Neural progenitor cell (in vitro differentiated cells): ENCODE results near the gene CHST13. TPM values are rescaled to one million over a fixed set of nuclear protein-coding genes. Genes with fewer than 3 reads are reported as not detected.

Source experiments
- DNase-seq: peaks from one replicate; pipeline ENCODE4 v3.0.0-alpha.2; 2016; ENCODE audit warnings: low spot score
- H2AFZ ChIP-seq: fragments of 200-600 bp; sonication (generic); replicated peaks from 2 replicates; pipeline ENCODE4 v1.6.1; 2016; ENCODE audit warnings: antibody characterized with exemption
- H3F3A ChIP-seq: fragments of 200-600 bp; sonication (generic); 2 replicates; pipeline ENCODE4 v1.6.1; 2016; ENCODE audit warnings: antibody characterized with exemption, low read depth
- H3K27ac ChIP-seq: fragments of 200-600 bp; sonication (generic); 2 replicates; pipeline ENCODE4 v1.5.1; 2016; ENCODE audit warnings: mild to moderate bottlenecking
- H3K27me3 ChIP-seq: fragments of 200-600 bp; sonication (generic); 2 replicates; pipeline ENCODE4 v1.6.1; 2016; ENCODE audit warnings: mild to moderate bottlenecking, moderate library complexity
- H3K36me3 ChIP-seq: fragments of 200-600 bp; sonication (generic); 2 replicates; pipeline ENCODE4 v1.5.1; 2016
- H3K4me1 ChIP-seq: fragments of 200-600 bp; sonication (generic); 2 replicates; pipeline ENCODE4 v1.6.1; 2016; ENCODE audit warnings: mixed run types
- H3K4me2 ChIP-seq: fragments of 200-600 bp; sonication (generic); 2 replicates; pipeline ENCODE4 v1.6.1; 2016
- H3K4me3 ChIP-seq: fragments of 200-600 bp; sonication (generic); 2 replicates; pipeline ENCODE4 v1.5.1; 2016
- H3K79me2 ChIP-seq: fragments of 200-600 bp; sonication (generic); 2 replicates; pipeline ENCODE4 v1.6.1; 2016; ENCODE audit warnings: low read depth
- H3K9ac ChIP-seq: fragments of 200-600 bp; sonication (generic); 2 replicates; pipeline ENCODE4 v1.6.1; 2016
- H3K9me3 ChIP-seq: fragments of 200-600 bp; sonication (generic); 2 replicates; pipeline ENCODE4 v1.5.1; 2016; ENCODE audit warnings: low read depth
- H4K20me1 ChIP-seq: fragments of 200-600 bp; sonication (generic); 2 replicates; pipeline ENCODE4 v1.6.1; 2016; ENCODE audit warnings: low read depth
- H3K27ac Mint-ChIP-seq: 3 replicates; pipeline ENCODE4 v1.8.0; 2021; ENCODE audit warnings: mixed read lengths
- H3K27me3 Mint-ChIP-seq: 2 replicates; pipeline ENCODE4 v1.8.0; 2022; ENCODE audit warnings: low read depth, mild to moderate bottlenecking, inconsistent platforms, moderate library complexity, mixed read lengths; ENCODE audit not compliant: insufficient read depth
- H3K36me3 Mint-ChIP-seq: 3 replicates; pipeline ENCODE4 v1.8.0; 2021; ENCODE audit warnings: mixed read lengths
- H3K4me1 Mint-ChIP-seq: 3 replicates; pipeline ENCODE4 v1.8.0; 2021; ENCODE audit warnings: mixed read lengths
- H3K4me3 Mint-ChIP-seq: 3 replicates; pipeline ENCODE4 v1.8.0; 2021; ENCODE audit warnings: mild to moderate bottlenecking, moderate library complexity, mixed read lengths
- H3K9me3 Mint-ChIP-seq: 3 replicates; pipeline ENCODE4 v1.8.0; 2020; ENCODE audit warnings: mixed read lengths
- EZH2 ChIP-seq: fragments of 200-600 bp; sonication (generic); IDR thresholded peaks from 2 replicates; pipeline ENCODE4 v1.6.1; 2017; ENCODE audit warnings: antibody characterized with exemption, mild to moderate bottlenecking, moderate library complexity
- EZH2phosphoT487 ChIP-seq: fragments of 200-600 bp; sonication (generic); IDR thresholded peaks from 2 replicates; pipeline ENCODE4 v1.6.1; 2017; ENCODE audit warnings: antibody characterized with exemption
- total RNA-seq: library from RNA; depleted of rRNA; stranded (reverse); fragments of >200 nt; gene quantifications from 2 replicates; pipeline ENCODE4 v1.2.3, GENCODE V29; 2015; ENCODE audit warnings: low replicate concordance
- TF ChIP-seq, protein P1 (sequence below): fragments of 200-600 bp; sonication (generic); IDR thresholded peaks from 2 replicates; pipeline ENCODE4 v1.5.1; 2017; ENCODE audit warnings: antibody characterized with exemption, mild to moderate bottlenecking

The CHST13 gene
- total RNA-seq, 1 donor from 2014 or later = 0.09 TPM

DNA sequence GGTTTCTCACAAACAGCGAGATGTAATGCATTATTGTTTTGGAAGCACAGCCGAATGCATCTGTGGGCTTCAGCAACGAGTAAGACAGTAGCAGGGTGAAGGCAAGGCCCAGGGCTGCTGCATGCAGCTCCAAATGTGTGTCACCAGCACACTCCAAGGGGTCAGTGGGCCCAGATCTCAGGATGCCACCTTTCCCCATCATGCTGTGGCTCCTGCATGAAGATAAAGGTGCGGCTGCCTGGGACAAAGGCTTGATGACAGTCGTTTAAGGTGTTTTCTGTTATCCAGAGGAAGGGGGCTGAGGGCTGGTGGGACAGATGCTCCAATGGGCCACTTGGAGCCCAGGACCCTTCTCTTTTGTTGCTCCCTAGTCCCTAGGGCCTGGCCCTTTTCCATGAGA lies 21.6 kb downstream of the CHST13 start:
- Mint-ChIP-seq H3K27ac (peak overlapping the region; percentile 43), H3K36me3 (no peaks in the 10 kb centered on the region), H3K9me3 (peaks cover 2% of the 10 kb centered on the region), H3K4me3 (no peak overlapping the region), H3K4me1 (peaks cover 21% of the 10 kb centered on the region), H3K27me3 (no peaks in the 10 kb centered on the region)
- Histone ChIP-seq H3K9me3 (no peaks in the 10 kb centered on the region), H3K79me2 (no peaks in the 10 kb centered on the region), H2AFZ (no peak overlapping the region), H3K4me3 (no peak overlapping the region), H3K9ac (no peak overlapping the region), H3K4me2 (no peak overlapping the region), H3K36me3 (no peaks in the 10 kb centered on the region), H4K20me1 (no peaks in the 10 kb centered on the region), H3F3A (no peaks in the 10 kb centered on the region), H3K4me1 (peaks cover 17% of the 10 kb centered on the region), H3K27ac (no peak overlapping the region), H3K27me3 (no peaks in the 10 kb centered on the region)
- no peak for DNase-seq
- TF ChIP-seq EZH2 (no peak), EZH2phosphoT487 (no peak)
- TF ChIP-seq, protein P1, sequence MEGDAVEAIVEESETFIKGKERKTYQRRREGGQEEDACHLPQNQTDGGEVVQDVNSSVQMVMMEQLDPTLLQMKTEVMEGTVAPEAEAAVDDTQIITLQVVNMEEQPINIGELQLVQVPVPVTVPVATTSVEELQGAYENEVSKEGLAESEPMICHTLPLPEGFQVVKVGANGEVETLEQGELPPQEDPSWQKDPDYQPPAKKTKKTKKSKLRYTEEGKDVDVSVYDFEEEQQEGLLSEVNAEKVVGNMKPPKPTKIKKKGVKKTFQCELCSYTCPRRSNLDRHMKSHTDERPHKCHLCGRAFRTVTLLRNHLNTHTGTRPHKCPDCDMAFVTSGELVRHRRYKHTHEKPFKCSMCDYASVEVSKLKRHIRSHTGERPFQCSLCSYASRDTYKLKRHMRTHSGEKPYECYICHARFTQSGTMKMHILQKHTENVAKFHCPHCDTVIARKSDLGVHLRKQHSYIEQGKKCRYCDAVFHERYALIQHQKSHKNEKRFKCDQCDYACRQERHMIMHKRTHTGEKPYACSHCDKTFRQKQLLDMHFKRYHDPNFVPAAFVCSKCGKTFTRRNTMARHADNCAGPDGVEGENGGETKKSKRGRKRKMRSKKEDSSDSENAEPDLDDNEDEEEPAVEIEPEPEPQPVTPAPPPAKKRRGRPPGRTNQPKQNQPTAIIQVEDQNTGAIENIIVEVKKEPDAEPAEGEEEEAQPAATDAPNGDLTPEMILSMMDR = no peak

DNA sequence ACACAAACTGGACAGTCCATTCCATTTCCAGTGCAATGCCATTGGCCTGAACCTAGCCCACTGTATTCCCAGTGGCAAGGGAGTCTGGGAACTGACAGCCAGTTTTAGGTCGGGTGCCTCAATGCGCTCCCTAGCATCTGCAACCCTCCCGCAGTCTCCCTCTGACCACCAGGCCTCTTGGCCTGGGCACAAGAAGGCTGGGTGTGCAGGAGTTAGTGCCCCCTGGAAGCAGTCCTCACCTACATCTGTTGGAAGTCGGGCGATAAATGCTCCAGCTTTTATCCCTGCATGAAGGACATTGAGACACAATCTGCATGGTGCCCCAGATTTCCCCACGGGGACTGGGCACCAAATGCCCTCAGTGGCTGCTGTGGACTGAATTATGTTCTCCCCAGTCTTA lies 22.1 kb downstream of the CHST13 start:
- Histone ChIP-seq H3K36me3 (no peaks in the 10 kb centered on the region), H3K9ac (no peak overlapping the region), H3K27me3 (no peaks in the 10 kb centered on the region), H3K4me1 (peaks cover 17% of the 10 kb centered on the region), H3K9me3 (no peaks in the 10 kb centered on the region), H2AFZ (no peak overlapping the region), H4K20me1 (no peaks in the 10 kb centered on the region), H3K27ac (no peak overlapping the region), H3K4me2 (no peak overlapping the region), H3K4me3 (no peak overlapping the region), H3F3A (no peaks in the 10 kb centered on the region), H3K79me2 (no peaks in the 10 kb centered on the region)
- H3K9me3 Mint-ChIP-seq = peaks cover 2% of the 10 kb centered on the region
- no peaks in the 10 kb centered on the region for H3K27me3 Mint-ChIP-seq
- no peaks in the 10 kb centered on the region for H3K36me3 Mint-ChIP-seq
- DNase-seq = no peak
- TF ChIP-seq EZH2phosphoT487 (no peak), EZH2 (no peak)
- TF ChIP-seq, protein P1 = no peak
- H3K4me1 Mint-ChIP-seq = peaks cover 26% of the 10 kb centered on the region
- H3K27ac Mint-ChIP-seq = no peak overlapping the region
- no peak overlapping the region for H3K4me3 Mint-ChIP-seq

DNA sequence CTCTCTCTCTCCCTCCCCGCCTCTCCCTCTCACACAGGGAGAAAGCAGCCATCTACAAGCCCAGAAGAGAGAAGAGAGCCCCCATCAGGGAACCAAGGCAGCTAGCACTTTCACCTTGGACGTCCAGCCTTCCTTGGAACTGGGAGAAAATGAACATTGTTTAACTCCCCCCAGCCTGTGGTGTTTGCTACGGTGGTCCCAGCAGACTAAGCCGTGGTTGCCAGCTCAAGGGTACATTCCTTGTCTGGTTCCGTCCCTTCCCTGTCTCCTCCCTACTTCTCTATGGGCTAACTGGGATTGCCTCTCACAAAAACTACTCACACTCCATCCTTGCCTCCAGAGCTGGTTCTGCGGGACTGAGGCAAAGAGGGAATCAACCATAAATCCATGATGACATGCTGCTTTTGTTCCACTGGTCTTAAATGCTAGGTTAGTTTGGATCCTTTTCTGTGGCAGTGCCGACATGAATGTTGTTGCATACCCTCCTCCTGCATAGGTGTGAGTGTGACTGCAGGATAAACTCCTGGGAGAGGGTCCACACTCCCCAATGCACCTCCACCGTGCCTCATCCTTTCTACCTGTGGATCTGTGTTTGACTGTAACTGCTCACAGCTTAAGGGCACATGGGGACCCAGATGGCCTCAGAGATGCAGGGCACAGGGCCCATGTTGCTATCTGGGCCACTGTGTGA lies 22.7 kb downstream of the CHST13 start:
- H3K27me3 Mint-ChIP-seq = no peaks in the 10 kb centered on the region
- peaks cover 27% of the 10 kb centered on the region for H3K4me1 Mint-ChIP-seq
- Histone ChIP-seq H3K4me1 (peaks cover 17% of the 10 kb centered on the region), H3K27ac (no peak overlapping the region), H3K4me3 (no peak overlapping the region), H3K79me2 (no peaks in the 10 kb centered on the region), H3F3A (no peaks in the 10 kb centered on the region), H3K36me3 (no peaks in the 10 kb centered on the region), H3K9ac (no peak overlapping the region), H3K27me3 (no peaks in the 10 kb centered on the region), H3K4me2 (no peak overlapping the region), H4K20me1 (no peaks in the 10 kb centered on the region), H2AFZ (no peak overlapping the region), H3K9me3 (no peaks in the 10 kb centered on the region)
- H3K9me3 Mint-ChIP-seq = no peaks in the 10 kb centered on the region
- H3K36me3 Mint-ChIP-seq = no peaks in the 10 kb centered on the region
- DNase-seq = no peak
- TF ChIP-seq EZH2 = no peak
- TF ChIP-seq, protein P1 = no peak
- no peak for TF ChIP-seq EZH2phosphoT487
- H3K4me3 Mint-ChIP-seq = no peak overlapping the region
- H3K27ac Mint-ChIP-seq = no peak overlapping the region
